Hypothalamus (tissue), 51 donors: ENCODE data around the gene CDH2.
A peak's percentile ranks its signal among the peaks of the same experiment; 100 is the strongest.

Experiments used
- DNase-seq, 51 donors: peaks; one replicate each; lab custom pipeline; 2025; lab: John Stamatoyannopoulos, UW

CDH2 gene

GRCh38 chr18:28059861-28060260 is 117.1 kb downstream of the CDH2 start:
- no peak for DNase-seq

GRCh38 chr18:28050545-28050944 is 126.4 kb downstream of the CDH2 start:
- DNase-seq = no peak

- peak in 1 of 51 donors; percentile 18 for DNase-seq
These were observed 128.3 kb downstream of the CDH2 start for GRCh38 chr18:28048612-28049011.

- DNase-seq = no peak
These were observed 131.1 kb downstream of the CDH2 start for GRCh38 chr18:28045880-28046279.

GRCh38 chr18:28045176-28045810 is 131.6 kb downstream of the CDH2 start:
- peak in 1 of 51 donors; percentile 39 for DNase-seq

GRCh38 chr18:28044036-28044435 is 132.9 kb downstream of the CDH2 start:
- DNase-seq = no peak

- no peak for DNase-seq
These were observed 133.3 kb downstream of the CDH2 start for GRCh38 chr18:28043631-28044030.

GRCh38 chr18:28041366-28041765 is 135.6 kb downstream of the CDH2 start:
- peak in 6 of 51 donors; percentile 6 to 33 (median 16) for DNase-seq

- no peak for DNase-seq
These were observed 136.2 kb downstream of the CDH2 start for GRCh38 chr18:28040716-28041115.

GRCh38 chr18:28040211-28040610 is 136.7 kb downstream of the CDH2 start:
- no peak for DNase-seq

- DNase-seq = no peak
These were observed 137.2 kb downstream of the CDH2 start for GRCh38 chr18:28039691-28040090.

- no peak for DNase-seq
These were observed 137.9 kb downstream of the CDH2 start for GRCh38 chr18:28039078-28039477.

- no peak for DNase-seq
These were observed 140.4 kb downstream of the CDH2 start for GRCh38 chr18:28036488-28036887.

GRCh38 chr18:28034567-28034966 is 142.4 kb downstream of the CDH2 start:
- no peak for DNase-seq

GRCh38 chr18:28032177-28032576 is 144.8 kb downstream of the CDH2 start:
- DNase-seq = no peak

- DNase-seq = no peak
These were observed 146.5 kb downstream of the CDH2 start for GRCh38 chr18:28030458-28030857.

- no peak for DNase-seq
These were observed 149.2 kb downstream of the CDH2 start for GRCh38 chr18:28027755-28028154.

GRCh38 chr18:28019425-28020108 is 157.4 kb downstream of the CDH2 start:
- DNase-seq = no peak

GRCh38 chr18:28018351-28018750 is 158.6 kb downstream of the CDH2 start:
- no peak for DNase-seq

GRCh38 chr18:28015671-28016070 is 161.3 kb downstream of the CDH2 start:
- no peak for DNase-seq

GRCh38 chr18:28013066-28013465 is 163.9 kb downstream of the CDH2 start:
- DNase-seq = no peak

GRCh38 chr18:28012336-28012735 is 164.6 kb downstream of the CDH2 start:
- no peak for DNase-seq

GRCh38 chr18:28009589-28009988 is 167.3 kb downstream of the CDH2 start:
- DNase-seq = no peak
